MCF 10A (cell line): ENCODE results near the gene ZKSCAN8. TPM values are rescaled to one million over a fixed set of nuclear protein-coding genes. Genes with fewer than 3 reads are reported as not detected.
A peak's percentile ranks its signal among the peaks of the same experiment; 100 is the strongest.

Experiments
- BruUV-seq: library from RNA; stranded (reverse); fragments of 400-500 nt; replicated peaks from 2 replicates; lab custom pipeline; 2021; lab: Mats Ljungman, UMichigan
- CTCF ChIA-PET: fragments of 300-600 bp; sonication (Branson Sonifier 250); formaldehyde crosslinking; extraction: SDS; loops from one replicate; lab custom pipeline; 2021; ENCODE audit warnings: antibody characterized with exemption, inconsistent platforms; lab: Yijun Ruan, JAX
- POLR2A ChIA-PET: fragments of 300-600, 350-650 bp; sonication (Branson Sonifier 250); formaldehyde crosslinking; extraction: SDS; loops from one replicate; lab custom pipeline; 2020; ENCODE audit warnings: antibody characterized with exemption, inconsistent platforms; lab: Yijun Ruan, JAX
- DNase-seq: peaks from one replicate; pipeline ENCODE4 v3.0.0-alpha.2; 2018; ENCODE audit not compliant: unreplicated experiment
- H3K27ac Mint-ChIP-seq: one replicate; pipeline ENCODE4 v1.8.0; 2022; ENCODE audit warnings: mild to moderate bottlenecking, low read depth, mixed read lengths; ENCODE audit not compliant: unreplicated experiment
- H3K27me3 Mint-ChIP-seq: one replicate; pipeline ENCODE4 v1.8.0; 2022; ENCODE audit warnings: mixed read lengths; ENCODE audit not compliant: insufficient read depth, unreplicated experiment
- H3K36me3 Mint-ChIP-seq: one replicate; pipeline ENCODE4 v1.8.0; 2022; ENCODE audit warnings: mild to moderate bottlenecking, moderate library complexity, mixed read lengths; ENCODE audit not compliant: insufficient read depth, unreplicated experiment
- H3K4me1 Mint-ChIP-seq: one replicate; pipeline ENCODE4 v1.8.0; 2022; ENCODE audit warnings: mixed read lengths; ENCODE audit not compliant: insufficient read depth, unreplicated experiment
- H3K4me3 Mint-ChIP-seq: one replicate; pipeline ENCODE4 v1.8.0; 2022; ENCODE audit warnings: mild to moderate bottlenecking, moderate library complexity, mixed read lengths; ENCODE audit not compliant: unreplicated experiment
- H3K9me3 Mint-ChIP-seq: one replicate; pipeline ENCODE4 v1.8.0; 2022; ENCODE audit warnings: mixed read lengths; ENCODE audit not compliant: unreplicated experiment
- CTCF ChIP-seq: fragments of 200-600 bp; IDR thresholded peaks from one replicate; pipeline ENCODE4 v1.8.0; 2022; ENCODE audit warnings: antibody characterized with exemption, mild to moderate bottlenecking; ENCODE audit not compliant: unreplicated experiment
- intact Hi-C: fragments of 100-400 bp; cut with micrococcal nuclease; formaldehyde crosslinking; loops from 2 replicates; pipeline ENCODE4 v1.14.1; 2022
- total RNA-seq: library from RNA; stranded (reverse); gene quantifications from 2 replicates; pipeline ENCODE4 v1.2.3, GENCODE V29; 2022

Gene ZKSCAN8
- total RNA-seq, 1 experiment from 2014 or later: 27.9 TPM

- CTCF ChIA-PET: interaction anchor here (0.7 to 2.3 kb wide), 7 partner anchors 9 to 468 kb away, joined by 3 to 11 read pairs (median 4); partner anchors contain the start of gene ZKSCAN8
- intact Hi-C loops: loop anchor here (2.0 kb wide), 2 partner anchors 24 to 32 kb away; partner anchors contain the start of gene ZNF165
- Mint-ChIP-seq H3K27me3 (no peaks in the 10 kb centered on the region), H3K4me1 (no peaks in the 10 kb centered on the region), H3K27ac (peak overlapping the region; percentile 63), H3K4me3 (peak overlapping the region; percentile 83), H3K36me3 (no peaks in the 10 kb centered on the region), H3K9me3 (no peaks in the 10 kb centered on the region)
- BruUV-seq: no TSS peak
- POLR2A ChIA-PET: interaction anchor here (0.6 to 2.4 kb wide), 21 partner anchors 8 to 960 kb away, joined by 3 to 23 read pairs (median 4); partner anchors contain the start of genes ZKSCAN8, ZNF165, ZNF391 and ZSCAN16
- peak; percentile 20 for DNase-seq
- no peak for TF ChIP-seq CTCF
These were observed 36.4 kb upstream of the ZKSCAN8 start for GRCh38 chr6:28105245-28105639.

GRCh38 chr6:28107506-28107905 lies 34.2 kb upstream of the ZKSCAN8 start:
- no TSS peak for BruUV-seq
- intact Hi-C loops: no loop called here
- TF ChIP-seq CTCF: no peak
- no peak overlapping the region for H3K27ac Mint-ChIP-seq
- no peaks in the 10 kb centered on the region for H3K36me3 Mint-ChIP-seq
- no peak for DNase-seq
- ChIA-PET POLR2A (interaction anchor here (0.8 kb wide), 1 partner anchor 17 kb away, joined by 3 read pairs; the partner anchor contains the start of gene ZSCAN16), CTCF (interaction anchor here (0.6 to 1.5 kb wide), 3 partner anchors 9 to 284 kb away, joined by 3 to 7 read pairs (median 5); no protein-coding TSS in a partner anchor)
- H3K27me3 Mint-ChIP-seq: no peaks in the 10 kb centered on the region
- no peaks in the 10 kb centered on the region for H3K4me1 Mint-ChIP-seq
- H3K9me3 Mint-ChIP-seq: no peaks in the 10 kb centered on the region
- no peak overlapping the region for H3K4me3 Mint-ChIP-seq

GRCh38 chr6:28111964-28112363 lies 29.7 kb upstream of the ZKSCAN8 start:
- no peak for TF ChIP-seq CTCF
- intact Hi-C loops: no loop called here
- Mint-ChIP-seq H3K36me3 (peaks cover 13% of the 10 kb centered on the region), H3K9me3 (no peaks in the 10 kb centered on the region), H3K27me3 (no peaks in the 10 kb centered on the region), H3K4me3 (no peak overlapping the region), H3K4me1 (no peaks in the 10 kb centered on the region), H3K27ac (no peak overlapping the region)
- ChIA-PET POLR2A (interaction anchor here (0.6 to 2.1 kb wide), 2 partner anchors 11 to 448 kb away, joined by 4 to 7 read pairs; no protein-coding TSS in a partner anchor), CTCF (no interaction called here)
- BruUV-seq: no TSS peak
- DNase-seq: no peak

GRCh38 chr6:28115799-28116198 lies 25.9 kb upstream of the ZKSCAN8 start:
- no TSS peak for BruUV-seq
- ChIA-PET CTCF (interaction anchor here (0.6 kb wide), 2 partner anchors 214 to 541 kb away, joined by 3 to 4 read pairs; no protein-coding TSS in a partner anchor), POLR2A (no interaction called here)
- no peak overlapping the region for H3K27ac Mint-ChIP-seq
- no peak overlapping the region for H3K4me3 Mint-ChIP-seq
- peaks cover 26% of the 10 kb centered on the region for H3K36me3 Mint-ChIP-seq
- intact Hi-C loops: no loop called here
- no peaks in the 10 kb centered on the region for H3K4me1 Mint-ChIP-seq
- no peaks in the 10 kb centered on the region for H3K9me3 Mint-ChIP-seq
- no peak for TF ChIP-seq CTCF
- DNase-seq: no peak
- H3K27me3 Mint-ChIP-seq: no peaks in the 10 kb centered on the region
